ENCODE data around the gene EME1.
"Not testable (repeated sequence)": the region's sequence is repeated elsewhere in the genome, so short reads cannot be mapped to it uniquely, and the experiment has no call there.

EME1 gene

GRCh38 chr17:50372758-50373556 lies at the start of gene EME1, which contains the start of gene MRPL27:
EME1 (plus strand) TSS chr17:50373229; CDS start chr17:50375209, 1,980 bp downstream.
MRPL27 (minus strand) TSS chr17:50373184; CDS start chr17:50373170, 14 bp downstream.
- peak; percentile 92 for DNase-seq (ENCODE audit: low spot score)

GRCh38 chr17:50325906-50326305 lies 47.1 kb upstream of the EME1 start:
- DNase-seq (ENCODE audit: low spot score): no peak

- no peak for DNase-seq (ENCODE audit: low spot score)
Observed at GRCh38 chr17:50326831-50327364, 46.1 kb upstream of the EME1 start.

- DNase-seq (ENCODE audit: low spot score): no peak
Observed at GRCh38 chr17:50328363-50329325, 44.4 kb upstream of the EME1 start.

- no peak for DNase-seq (ENCODE audit: low spot score)
Observed at GRCh38 chr17:50329716-50330115, 43.3 kb upstream of the EME1 start.

- no peak for DNase-seq (ENCODE audit: low spot score)
Observed at GRCh38 chr17:50330151-50330775, 42.8 kb upstream of the EME1 start.

- DNase-seq (ENCODE audit: low spot score): peak; percentile 34
Observed at GRCh38 chr17:50331085-50331791, 41.8 kb upstream of the EME1 start.

GRCh38 chr17:50332196-50332595 lies 40.8 kb upstream of the EME1 start:
- no peak for DNase-seq (ENCODE audit: low spot score)

- not testable (repeated sequence) for DNase-seq (ENCODE audit: low spot score)
Observed at GRCh38 chr17:50333291-50334057, 39.6 kb upstream of the EME1 start.

GRCh38 chr17:50337956-50338355 lies 35.1 kb upstream of the EME1 start:
- DNase-seq (ENCODE audit: low spot score): peak; percentile 60

GRCh38 chr17:50338645-50339044 lies 34.4 kb upstream of the EME1 start:
- no peak for DNase-seq (ENCODE audit: low spot score)

GRCh38 chr17:50339381-50339780 lies 33.6 kb upstream of the EME1 start:
- no peak for DNase-seq (ENCODE audit: low spot score)

- no peak for DNase-seq (ENCODE audit: low spot score)
Observed at GRCh38 chr17:50344731-50345365, 28.2 kb upstream of the EME1 start.

- DNase-seq (ENCODE audit: low spot score): peak; percentile 84
Observed at GRCh38 chr17:50345432-50346312, 27.4 kb upstream of the EME1 start, which contains the start of gene XYLT2. XYLT2 (plus strand) TSS chr17:50346126; CDS start chr17:50346141, 15 bp downstream.

GRCh38 chr17:50346313-50347116 lies 26.5 kb upstream of the EME1 start:
- DNase-seq (ENCODE audit: low spot score): peak; percentile 30

- no peak for DNase-seq (ENCODE audit: low spot score)
Observed at GRCh38 chr17:50347117-50347893, 25.7 kb upstream of the EME1 start.

- DNase-seq (ENCODE audit: low spot score): no peak
Observed at GRCh38 chr17:50347894-50348291, 25.1 kb upstream of the EME1 start.
